Raji (cell line): ENCODE measurements around the gene RPS17.

Experiments used
- POLR2A ChIP-seq: IDR thresholded peaks from 2 replicates; pipeline ENCODE4 v1.6.1; 2011; ENCODE audit warnings: low read depth, low read length, control low read depth; ENCODE audit not compliant: insufficient read depth

The RPS17 gene

DNA sequence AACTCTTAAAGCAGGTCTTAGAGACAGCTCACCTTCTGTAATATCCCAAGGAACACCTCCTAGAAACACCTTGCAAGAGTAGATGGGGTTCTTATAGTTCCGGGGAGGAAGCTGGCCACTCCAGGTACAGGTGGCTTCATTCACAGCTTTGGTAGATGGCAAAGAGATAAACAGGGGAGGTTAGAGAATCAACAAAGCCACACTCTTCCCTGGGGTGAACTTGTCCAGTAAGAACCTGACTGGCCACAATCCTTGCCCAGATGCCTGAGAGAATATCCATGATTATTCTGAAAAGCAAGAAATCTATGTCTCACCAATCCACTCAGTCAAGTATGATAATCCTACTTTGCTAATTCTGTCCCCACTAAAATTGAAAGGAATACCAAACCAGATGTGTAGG, 13.6 kb upstream of the RPS17 start:
- no peak for TF ChIP-seq POLR2A

DNA sequence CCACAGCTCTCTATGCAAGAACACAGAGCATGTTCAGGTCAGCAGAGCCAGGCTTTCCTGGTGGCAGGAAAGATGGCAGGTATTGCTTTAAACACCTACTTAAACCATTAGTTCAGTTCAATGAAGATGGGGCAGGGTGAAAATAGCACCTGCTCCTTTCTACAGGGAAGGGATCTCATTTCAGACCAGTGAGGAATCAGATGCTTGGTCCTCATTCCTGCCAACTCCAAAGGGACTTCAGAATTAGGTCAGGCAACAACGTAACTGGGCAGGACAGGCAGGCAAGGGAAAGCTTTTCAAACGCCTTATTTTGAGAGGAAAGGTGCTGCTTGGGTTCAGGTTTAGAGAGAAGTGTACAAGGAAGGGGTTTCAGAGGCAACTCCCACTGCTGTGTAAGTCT, 12.6 kb upstream of the RPS17 start:
- TF ChIP-seq POLR2A: no peak

DNA sequence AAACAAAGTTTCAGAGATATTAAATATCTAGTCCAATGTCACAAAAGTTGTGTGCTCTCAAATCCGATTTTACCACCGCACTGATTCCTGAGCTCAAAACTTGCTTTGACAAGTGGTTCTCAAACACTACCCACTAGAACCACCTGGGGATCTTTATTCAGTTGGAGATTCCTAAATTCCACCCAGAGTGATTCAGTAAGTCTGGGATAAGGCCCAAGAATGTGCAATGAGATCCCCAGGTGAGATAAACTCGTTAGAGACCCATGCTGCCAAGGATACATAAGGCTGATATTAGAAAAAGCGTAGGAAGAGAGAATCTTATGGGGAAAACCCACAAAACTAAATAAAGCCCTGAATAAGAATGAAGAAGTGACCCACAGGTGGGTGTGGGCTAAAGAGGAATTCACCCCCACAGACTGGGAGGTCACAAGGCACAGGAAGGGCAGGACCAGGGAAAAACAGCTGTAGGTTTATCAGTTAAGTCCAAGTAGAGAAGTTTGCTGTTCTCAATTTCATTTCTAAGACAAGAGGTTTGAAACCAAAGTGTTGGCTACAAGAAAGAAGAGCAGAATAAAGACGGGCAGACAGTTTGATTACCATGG, 11.5 kb upstream of the RPS17 start:
- TF ChIP-seq POLR2A: no peak

DNA sequence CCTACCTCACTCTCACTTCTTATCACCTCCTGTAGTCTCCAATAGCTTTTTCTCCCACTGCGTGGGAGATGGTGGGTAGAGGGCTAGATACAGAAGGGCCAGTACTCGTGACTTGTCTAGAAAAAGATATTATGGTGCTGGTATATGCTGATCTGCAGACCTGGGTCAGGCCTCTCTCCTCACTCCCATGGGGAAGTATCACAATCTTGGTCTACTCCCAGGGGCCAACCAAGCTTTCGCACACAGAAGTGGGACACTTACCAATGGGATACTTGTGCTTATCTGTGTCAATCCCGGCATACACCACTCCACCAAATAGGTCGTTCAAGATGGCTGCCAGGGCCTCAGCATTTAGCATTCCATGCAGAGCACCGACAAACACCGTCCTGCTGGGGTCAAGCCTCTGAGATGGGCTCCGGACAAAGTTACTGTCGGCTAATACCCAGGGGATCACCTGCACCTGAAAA, 9.0 kb upstream of the RPS17 start:
- no peak for TF ChIP-seq POLR2A

DNA sequence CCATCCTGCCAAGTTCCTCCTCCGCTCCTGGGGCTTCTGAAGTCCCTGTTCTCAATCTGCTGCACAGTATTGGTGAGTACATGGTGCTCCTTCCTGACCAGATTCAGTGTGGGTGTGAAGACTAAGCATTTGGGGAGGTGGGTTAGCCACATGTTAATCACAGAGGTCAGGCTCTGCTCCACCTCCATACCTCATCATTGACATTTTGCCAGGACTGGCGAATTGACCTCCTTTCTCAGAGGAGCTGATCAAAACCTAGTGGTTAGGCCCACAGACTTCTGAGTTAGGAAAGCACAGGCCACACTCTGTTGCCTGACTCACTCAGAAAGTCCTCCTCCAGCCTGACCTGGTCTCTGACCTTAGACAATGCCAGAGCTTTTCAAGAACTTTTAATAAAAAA, 8.4 kb upstream of the RPS17 start:
- no peak for TF ChIP-seq POLR2A

DNA sequence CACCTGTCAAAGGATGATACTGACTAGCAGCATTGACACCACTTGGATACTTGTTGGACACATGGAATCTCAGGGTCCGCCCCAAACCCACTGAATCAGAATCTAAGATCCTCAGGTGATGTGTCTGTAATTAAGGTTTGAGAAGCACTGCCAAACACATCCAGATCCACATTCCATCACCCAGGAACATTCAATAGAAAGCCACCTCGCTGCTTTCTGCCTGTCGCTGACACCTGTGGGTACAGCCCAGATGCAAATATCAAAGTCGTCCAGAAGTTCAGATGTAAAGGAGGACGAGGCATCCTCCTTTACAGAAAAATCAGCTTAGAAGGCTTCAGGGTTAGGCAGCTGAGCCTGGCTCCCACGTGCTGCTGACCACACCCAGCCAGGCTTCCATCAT, 5.2 kb upstream of the RPS17 start:
- no peak for TF ChIP-seq POLR2A

DNA sequence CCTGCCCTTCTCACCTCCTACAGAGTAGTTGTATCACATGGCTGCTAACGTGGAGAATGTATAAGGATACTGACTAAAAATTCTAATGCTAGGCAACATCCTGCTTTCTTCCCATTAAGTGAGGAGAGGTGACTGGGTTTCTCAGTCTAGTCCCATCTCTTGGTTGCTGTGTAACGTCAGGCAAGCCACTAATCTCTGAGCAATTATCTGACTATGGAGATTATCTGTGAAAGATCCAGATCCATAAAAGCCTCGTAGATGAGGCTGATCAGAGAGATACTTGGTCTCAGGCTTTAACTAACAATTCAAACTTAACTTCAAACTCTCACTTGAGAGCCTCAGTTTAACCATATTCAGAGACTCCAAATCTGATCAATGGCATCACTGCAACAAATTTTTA, 4.7 kb upstream of the RPS17 start:
- TF ChIP-seq POLR2A: no peak

DNA sequence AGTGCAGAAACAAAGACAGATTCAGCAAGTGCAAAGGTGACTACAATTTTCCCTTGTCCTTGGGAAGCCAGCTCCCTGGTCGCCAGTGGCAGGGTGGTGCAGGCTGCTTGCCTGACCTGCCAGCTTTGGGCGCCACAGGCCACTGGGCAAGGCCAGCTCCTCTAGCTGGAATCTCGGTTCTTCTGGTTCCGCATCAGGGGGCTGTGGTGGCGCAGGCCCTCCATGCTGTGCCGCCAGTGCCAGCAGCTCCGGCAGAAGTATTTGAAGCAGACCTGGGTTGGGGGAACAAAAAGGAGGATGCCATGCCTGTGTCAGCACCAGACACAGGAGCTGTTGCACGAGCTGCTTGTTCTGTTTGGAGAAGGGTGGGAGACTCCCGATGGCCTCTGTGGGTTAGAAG, 4.2 kb upstream of the RPS17 start:
- TF ChIP-seq POLR2A: no peak

DNA sequence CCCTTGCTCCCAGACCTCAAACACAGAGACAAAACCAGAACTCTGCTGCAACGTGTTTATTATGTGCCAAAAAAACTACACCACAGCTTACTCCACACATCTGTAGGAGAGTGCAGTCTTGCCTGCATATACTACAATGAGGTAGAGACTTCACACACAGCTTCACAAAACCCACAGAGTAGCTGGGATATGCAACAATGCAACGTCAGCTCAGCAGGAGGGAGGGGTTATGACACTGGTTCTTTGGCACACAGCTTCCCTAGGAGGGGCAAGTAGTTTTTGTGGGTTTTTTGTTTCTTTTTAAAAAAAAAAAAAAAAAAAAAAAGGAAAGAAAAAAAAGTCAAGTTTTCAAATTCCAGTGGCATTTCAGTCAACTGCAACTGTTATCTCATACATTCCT, 2.9 kb upstream of the RPS17 start:
- TF ChIP-seq POLR2A: no peak

DNA sequence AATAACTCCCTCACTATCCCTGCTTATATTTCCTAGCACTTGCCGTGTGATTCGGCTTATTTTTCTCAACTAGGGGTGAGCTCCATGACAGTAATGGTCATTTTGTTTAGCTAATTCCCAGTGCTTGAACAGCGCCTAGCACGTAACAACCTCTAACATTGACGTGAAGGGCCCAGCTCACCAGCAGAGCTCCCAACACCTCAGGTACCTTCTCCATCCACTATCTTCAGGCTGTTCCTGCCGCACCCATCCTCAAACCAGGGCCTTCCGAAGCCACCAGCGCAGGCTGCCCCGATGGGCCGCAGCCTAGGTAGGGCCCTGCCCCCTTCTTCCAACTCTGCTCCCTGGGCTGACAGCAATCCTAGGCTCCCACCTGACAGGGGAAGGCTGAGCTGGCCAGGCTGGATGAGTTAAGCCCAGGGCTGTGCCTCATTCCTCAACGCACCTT, 751 bp upstream of the RPS17 start:
- TF ChIP-seq POLR2A: no peak

DNA sequence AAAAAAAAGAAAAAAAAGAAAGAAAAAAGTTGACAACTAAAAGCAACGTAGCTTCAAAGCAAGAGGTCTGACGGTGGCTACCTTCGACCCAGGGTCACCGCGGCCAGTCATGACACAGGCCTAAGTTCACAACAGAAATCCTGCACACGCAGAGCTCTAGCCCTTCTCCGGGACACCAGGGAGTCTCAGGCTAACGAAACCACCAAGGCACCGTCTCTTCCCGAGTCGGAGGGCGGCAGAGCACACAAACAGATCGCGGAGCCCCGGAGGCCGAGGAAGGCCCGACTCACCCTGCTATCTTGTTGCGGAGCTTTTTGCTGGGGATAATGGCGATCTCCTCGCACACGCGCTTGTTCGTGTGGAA, 584 bp downstream of the RPS17 start:
- TF ChIP-seq POLR2A: no peak

DNA sequence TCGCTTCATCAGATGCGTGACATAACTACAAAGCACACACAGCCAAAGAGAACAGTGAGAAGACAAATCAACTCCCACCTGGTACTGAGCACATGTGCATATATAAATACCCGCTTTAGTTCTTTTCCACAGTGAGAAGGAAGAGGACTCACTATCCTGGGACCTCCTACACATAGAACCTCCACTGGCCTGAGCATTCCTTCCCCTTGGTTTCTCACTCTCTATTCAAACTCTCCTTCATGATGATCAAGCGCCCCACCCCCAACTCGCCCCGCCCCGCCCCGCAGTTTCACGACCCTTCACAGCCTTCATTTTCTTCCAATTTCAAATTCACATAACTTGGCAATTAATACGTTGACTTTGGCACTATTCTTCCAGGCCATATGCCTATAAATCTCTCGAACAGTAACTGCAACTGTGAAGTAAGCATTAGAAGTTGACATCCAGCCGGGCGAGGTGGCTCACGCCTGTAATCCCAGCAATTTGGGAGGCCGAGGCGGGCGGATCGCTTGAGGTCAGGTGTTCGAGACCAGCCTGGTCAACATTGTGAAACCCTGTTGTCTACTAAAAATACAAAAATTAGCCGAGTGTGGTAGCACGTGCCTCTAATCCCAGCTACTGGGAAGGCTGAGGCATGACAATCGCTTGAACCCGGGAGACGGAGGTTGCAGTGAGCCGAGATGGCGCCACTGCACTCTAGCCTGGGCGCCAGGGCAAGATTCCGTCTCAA, 1.1 kb downstream of the RPS17 start:
- TF ChIP-seq POLR2A: no peak

DNA sequence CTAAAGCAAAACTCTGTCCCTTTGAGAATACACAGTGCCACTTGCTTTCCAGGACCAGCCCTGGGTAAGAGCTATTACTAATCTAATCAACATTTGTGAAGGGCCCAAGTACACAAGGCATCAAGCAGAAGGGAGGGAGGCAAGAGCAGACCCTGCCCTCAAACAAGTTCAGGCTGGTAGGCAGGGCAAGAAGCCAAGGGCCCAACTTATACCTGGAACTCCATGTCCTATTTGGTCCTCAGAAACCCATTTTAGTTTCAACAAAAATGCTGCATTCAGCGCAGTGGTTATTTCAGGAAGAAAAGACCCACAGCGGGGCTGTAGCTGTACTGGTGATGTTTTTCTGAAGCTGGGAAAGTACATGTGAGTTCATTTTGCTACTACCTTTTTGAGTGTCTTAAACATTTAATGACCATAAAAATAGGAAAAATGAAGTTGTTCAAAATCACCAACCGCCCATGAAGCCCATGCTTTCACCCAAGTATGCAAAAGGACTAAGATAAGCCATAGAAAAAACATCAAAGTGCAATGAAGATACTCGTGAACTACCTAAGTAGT, 2.8 kb downstream of the RPS17 start:
- no peak for TF ChIP-seq POLR2A

DNA sequence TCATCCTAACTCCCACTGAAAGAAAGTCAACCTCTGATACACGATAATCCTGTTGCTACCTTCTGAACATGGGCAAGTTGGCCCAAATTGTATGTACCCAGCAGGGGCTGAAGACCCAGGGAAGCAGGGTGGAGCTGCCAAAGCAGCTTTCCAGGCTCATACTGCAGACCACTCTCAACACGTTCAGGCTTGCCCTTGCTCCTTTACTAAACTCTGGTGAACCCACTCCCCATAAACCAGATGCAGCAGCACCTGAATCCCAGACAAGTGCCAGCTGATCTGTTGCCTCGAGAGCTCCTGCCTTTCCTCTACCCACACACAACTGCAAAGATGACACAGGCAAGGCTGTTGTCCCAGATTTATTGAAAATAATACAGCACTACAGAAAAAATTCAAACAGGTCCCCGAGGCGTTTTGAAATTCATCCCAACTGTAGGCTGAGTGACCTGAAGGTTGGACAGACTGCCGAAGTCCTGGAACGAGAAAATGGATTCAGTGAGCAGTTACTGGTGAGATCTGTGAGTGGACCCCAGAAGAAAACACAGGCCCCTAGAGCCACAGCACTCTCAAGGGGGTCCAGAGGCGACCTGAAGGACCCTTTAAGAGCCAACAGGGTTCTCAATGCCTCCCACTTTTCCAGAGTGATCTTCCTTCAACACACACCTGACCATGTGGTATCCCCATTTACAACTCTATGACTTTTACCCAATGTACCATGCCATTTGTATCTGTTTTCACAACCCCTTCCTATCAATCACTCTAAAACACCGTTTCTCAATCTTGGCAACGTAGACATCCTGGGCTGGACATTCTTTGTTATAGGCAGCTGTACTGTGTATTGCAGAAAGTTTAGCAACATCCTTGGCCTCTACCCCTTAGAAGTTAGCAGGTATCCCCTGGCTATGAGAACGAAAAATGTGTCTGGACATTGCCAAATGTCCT, 3.6 kb downstream of the RPS17 start:
- TF ChIP-seq POLR2A: no peak

DNA sequence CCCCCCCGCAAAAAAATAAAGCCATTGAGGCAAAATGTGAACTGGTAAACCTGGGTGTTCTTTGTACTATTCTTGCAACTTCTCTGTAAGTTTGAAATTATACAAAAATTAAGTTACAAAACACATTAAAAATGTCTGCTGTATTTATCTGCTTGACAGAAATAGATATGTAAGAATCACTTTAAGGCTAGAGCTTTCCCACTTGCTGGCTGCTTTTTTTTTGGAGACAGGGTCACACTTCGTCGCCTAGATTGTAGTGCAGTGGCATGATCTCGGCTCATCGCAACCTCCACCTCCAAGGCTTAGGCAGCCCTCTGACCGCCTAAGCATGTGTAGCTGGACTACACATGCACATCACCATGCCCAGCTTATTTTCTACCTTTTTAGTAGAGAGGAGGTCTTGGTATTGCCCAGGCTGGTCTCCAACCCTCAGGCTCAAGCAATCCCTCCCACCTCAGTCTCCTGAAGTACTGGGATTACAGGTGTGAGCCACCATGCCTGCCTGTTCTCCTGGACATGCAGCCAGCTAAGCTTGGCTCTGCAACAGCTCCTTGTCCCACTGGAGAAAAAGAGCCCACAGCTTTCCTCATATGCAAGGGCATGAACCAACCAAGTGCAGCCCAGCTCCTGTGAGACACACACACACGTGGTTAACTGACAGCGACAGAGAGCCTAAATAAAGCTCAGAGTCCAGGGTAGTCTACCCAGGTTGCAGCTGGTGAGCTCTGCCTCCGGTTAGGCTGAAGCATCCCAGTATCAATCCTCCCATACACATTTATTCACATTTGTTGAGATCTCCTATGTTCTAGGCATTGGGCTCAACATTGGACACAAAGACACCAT, 4.5 kb downstream of the RPS17 start:
- TF ChIP-seq POLR2A: peak; percentile 27; the same call in 1 of the 2 replicates

DNA sequence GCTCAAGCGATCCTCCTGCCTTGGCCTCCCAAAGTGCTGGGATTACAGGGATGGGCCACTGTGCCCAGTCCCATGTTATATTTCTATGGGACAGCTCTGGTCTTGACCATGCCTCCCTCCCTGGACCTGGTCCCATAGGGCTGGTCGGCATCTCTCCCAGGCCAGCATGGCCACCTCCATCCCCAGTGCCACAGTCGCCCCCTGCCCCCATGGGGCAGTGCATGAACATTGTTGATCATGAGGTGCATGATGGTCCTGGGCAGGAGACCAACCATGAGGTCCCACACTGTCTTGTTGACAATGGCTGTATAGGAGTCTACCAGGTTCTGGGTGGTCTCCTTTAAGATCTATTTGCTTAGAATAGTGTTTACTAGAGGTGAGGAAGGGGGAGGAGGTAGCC, 6.5 kb downstream of the RPS17 start:
- no peak for TF ChIP-seq POLR2A
